ENCODE data around the gene CDYL2.
"Not testable (repeated sequence)": the region's sequence is repeated elsewhere in the genome, so short reads cannot be mapped to it uniquely, and the experiment has no call there.

Gene CDYL2

DNA sequence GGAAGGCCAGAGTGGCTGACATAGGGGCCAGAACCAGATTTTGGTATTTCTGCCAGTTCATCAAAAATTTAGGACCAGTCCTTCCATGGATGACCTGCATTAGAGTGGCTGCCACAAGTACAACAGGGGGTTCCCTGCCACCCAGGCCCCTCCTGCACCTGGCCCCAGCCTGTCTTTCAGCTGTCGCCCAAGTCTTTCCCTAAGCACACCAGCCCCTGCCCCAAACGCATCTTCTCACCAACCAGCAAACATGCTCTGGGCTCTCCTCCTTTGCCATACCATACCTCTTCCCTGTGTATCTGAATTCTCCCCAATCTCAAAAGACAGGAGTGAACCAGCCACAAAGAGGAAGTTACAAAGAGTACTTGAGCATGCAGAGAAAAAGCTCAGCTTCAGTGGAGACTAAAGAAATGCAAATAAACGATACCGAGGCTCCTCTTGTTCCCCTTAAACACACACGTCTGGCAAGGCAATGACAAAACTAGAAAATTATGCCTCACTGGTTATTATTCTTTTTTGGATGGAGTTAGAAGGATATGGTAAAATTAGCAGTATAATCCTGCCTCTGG, 133.0 kb downstream of the CDYL2 start:
- no peak for DNase-seq (ENCODE audit: low read depth in 2 of 2)

DNA sequence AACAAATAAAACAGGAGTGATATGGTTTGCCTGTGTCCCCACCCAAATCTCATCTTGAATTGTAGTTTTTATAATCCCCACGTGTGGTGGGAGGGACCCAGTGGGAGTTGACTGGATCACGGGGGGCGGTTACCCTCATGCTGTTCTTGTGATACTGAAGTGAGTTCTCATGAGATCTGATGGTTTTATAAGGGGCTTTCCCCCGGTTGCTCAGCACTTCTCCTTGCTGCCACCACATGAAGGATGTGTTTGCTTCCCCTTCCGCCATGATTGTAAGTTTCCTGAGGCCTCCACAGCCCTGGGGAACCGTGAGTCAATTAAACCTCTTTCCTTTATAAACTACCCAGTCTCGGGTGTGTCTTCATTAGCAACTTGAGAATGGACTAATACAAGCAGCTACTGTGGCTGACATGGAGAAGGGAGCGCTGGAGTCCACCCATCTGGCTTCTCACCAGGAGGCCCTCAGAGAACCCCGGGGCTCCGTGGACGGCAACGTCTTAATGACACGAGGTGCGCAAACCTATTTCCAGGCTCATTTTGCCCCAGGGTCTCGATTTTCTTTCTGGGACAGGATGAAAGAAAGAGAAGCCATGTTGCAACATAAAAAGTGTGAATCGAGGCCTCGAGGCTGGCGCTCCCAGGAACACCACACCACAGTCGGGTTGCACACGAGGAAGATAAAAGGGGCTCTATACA, 134.1 kb downstream of the CDYL2 start:
- DNase-seq (ENCODE audit: low read depth in 2 of 2), result no peak

DNA sequence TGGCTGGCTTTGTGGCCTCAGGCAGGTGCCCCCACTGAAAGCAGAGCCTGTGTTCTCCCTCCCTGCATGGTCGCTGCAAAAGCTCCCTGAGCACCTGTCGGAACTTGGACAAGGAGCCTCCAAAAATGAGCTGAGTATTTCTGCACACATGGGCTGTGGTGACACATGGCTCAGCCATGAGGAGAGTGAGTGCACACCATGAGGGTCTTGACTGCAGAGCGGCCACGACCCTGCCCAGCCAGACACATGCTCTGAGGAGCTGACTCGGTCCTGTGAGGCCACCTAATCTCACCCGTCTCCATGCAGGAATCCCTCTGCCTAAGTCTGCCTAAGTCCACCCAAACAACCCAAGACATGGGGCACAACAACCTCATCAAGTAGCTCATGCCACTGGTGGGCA, 134.7 kb downstream of the CDYL2 start:
- DNase-seq (ENCODE audit: low read depth in 2 of 2), result no peak

DNA sequence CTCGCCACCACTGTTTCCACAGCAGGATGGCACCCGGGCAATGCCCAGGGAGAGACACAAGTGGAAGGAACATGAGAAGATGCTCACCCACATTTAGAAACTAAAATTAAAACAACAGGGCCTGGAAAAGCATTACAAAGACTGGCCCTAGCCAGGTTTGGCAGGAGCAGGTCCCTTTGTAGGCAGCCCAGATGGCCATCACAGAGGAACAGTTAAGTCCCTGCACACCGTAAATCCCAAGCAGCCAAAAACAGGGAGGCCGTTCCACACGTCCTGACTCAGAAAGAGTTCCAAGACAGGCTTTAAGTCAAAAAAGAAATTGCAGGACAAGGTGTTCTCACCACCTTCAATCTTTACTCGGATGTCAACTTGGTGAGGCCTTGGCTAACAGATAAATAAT, 136.5 kb downstream of the CDYL2 start:
- no peak for DNase-seq (ENCODE audit: low read depth in 2 of 2)

DNA sequence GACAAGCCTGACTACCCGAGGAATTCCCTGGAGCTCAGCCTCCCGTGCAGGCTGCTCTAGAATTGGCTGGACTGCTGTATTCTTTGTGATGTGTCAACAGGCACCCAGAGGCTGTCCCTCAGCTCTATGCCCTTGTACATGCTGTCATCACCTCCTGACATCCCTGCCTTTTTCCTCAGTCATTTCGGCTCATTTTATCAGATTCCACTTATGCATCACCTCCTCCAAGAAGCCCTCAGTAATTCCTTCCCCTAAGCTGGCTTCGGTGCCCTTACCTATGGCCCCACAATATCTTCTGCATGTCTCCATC, 137.2 kb downstream of the CDYL2 start:
- DNase-seq (ENCODE audit: low read depth in 2 of 2), result no peak

DNA sequence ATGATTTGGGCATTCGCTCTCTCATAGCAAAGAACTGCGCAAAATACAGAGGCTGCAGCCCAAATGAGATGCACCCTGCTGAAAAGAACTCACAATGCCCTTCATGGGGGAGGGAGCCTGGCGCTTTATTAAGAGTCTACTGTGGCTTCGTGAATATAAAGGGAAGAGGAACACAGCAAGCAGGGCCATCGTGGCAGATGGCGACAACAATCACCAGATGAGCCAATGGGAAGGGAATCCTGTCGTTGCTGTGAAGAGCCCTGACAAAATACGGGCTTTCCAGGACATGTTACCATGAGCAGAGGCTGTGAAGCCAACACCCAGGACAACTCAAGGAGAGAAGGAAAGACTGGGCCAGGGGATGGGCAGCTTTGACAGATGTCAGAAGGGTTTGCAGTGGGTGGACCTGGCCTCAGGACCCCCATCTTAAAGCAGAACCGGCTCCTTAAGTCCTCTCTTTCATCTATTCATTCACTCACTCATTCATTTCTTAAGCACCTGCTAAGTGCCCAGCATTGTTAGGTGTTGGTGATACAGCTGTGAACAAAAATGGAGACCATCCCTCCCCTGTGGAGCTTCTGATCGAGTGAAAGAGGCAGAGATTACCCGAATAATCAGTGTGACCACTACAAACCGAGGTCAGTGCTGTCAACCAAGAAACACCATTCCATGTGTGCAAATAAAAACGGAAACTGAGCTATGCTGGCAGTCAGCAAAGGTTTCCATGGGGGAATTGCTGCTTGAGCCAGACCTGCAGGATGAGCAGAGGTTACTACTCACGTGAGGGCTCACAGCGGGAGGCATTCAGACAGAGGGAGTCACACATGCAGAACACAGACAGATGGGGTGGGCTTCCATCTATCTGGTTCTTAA, 137.8 kb downstream of the CDYL2 start:
- no peak for DNase-seq (ENCODE audit: low read depth in 2 of 2)

DNA sequence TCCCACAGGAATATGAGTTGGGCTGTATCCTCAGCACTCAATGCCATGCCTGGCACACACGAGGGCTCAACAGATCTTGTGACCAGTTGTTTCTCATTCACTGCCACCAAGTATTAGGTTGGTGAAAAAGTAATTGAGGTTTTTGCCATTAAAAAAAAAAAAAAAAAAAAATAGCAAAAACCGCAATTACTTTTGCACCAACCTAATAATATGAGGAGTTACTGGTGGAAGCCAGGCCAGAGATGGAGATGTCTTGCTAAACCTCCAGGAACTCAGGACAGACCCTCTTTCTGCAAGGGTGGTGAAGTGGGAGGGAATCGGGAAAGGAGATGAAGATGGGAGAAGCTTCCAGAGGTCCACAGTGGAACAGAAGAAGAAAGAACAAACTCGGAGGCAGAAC, 139.0 kb downstream of the CDYL2 start:
- no peak for DNase-seq (ENCODE audit: low read depth in 2 of 2)

DNA sequence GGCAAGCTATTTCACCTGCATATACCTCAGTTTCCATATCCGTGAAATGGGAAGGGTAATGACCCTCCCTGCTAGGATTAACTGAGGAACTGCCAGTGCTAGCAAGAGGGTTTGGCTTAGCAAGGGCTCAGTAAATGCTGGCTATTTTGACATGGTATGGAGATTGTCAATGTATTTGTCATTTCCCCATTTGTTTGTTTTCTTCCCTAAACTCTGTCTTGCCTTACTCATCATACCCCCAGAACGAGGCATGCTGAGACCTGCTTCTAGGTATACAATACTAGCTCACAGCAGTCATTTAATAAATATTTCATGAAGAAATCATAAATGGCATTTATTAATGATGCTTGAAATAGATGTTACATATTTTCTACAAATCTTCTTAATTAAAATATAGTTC, 139.6 kb downstream of the CDYL2 start:
- no peak for DNase-seq (ENCODE audit: low read depth in 2 of 2)

DNA sequence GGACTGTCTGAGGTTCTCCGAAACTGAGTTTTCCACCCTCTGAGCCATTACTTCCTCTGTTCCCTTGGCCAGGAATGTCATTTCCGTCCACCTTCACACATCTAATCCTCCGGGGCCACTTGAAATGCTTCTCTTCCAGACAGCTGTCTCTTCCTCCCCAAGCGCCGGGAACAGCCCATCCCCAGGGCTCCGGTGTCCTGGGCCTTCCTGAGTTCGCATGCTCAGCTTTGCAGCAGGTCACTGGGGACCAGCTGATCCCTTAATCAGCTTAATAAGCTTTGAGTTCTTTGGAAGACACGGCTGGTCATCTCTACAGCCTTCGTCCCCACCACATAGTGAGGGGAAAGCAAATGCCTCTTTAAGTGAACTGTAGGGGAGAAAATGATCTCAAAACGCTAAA, 140.2 kb downstream of the CDYL2 start:
- no peak for DNase-seq (ENCODE audit: low read depth in 2 of 2)

DNA sequence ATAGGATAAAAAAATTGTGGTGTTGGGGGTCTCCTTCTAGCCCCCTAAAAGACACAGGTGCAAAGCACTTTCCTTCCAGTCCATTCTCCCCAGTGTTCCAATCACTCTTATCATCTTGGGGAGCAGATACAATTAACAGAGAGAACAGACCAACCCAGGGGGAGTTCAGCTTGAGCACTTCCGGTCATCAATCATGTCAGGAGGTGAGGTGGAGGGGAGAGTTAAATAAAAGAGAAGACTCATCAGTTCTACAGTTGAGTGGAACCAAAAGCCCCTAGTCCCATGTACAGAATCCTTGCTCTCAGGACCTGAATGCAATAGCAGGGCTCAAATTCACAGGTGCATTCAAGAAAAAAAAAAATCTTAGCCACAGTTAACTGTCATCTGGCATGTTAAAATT, 141.3 kb downstream of the CDYL2 start:
- no peak for DNase-seq (ENCODE audit: low read depth in 2 of 2)

DNA sequence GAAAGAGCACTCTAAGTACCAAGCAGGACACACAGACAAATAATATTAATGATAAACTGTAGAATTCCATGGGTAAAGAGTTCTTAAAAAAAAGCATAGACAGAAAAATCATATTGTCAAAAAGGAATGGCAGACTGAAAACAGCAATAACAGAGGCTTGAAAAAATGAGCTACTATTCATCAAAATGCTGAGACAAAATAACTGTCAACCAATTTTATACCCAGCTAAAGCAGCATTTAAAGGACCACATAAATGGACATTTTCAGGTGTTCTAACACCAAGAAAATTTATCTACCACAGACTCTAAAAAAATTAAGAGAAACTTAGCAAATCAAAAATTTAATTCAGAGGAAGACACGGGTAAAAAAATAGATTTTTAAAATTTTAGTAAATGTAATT, 144.5 kb downstream of the CDYL2 start:
- DNase-seq (ENCODE audit: low read depth in 2 of 2), result no peak

DNA sequence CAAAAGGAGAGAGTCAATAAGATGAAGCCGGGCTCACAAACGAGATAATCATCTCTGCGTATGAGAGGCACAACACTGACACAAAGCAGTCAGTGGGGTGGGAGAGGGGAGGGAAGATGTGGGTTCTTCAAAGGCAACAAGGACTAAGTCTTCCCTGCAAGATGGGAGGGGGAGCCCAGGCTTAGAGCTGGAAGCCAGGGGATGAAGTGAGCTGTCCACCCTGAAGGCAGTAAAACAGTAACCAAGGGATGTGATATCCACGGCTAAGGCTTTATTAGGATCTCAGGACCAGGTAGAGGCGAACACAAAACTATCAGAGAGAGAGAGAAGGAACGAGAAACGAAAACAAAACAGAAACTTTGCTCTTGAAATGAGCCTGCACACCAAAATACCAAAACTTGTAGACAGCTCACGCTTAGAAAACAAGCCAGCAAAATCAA, 147.7 kb downstream of the CDYL2 start:
- no peak for DNase-seq (ENCODE audit: low read depth in 2 of 2)

DNA sequence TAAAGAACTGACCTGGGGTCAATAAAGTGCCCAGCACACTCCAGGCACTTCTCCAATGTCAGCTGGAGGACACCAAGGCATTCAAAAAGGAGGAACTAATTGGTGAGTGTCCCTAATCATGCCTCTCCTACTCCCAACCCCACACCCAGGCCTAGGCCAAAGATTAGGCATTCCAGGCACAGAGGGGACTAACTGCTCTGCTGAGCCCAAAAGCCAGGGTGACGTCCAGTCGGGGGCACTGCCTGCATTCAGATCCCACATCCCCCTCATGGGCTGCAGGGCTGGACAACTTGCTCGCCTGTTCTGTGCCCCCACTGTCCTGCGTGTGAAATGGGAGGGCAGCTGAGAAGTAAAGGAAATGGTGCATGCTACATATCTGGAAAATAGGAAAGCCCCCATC, 148.2 kb downstream of the CDYL2 start:
- no peak for DNase-seq (ENCODE audit: low read depth in 2 of 2)

DNA sequence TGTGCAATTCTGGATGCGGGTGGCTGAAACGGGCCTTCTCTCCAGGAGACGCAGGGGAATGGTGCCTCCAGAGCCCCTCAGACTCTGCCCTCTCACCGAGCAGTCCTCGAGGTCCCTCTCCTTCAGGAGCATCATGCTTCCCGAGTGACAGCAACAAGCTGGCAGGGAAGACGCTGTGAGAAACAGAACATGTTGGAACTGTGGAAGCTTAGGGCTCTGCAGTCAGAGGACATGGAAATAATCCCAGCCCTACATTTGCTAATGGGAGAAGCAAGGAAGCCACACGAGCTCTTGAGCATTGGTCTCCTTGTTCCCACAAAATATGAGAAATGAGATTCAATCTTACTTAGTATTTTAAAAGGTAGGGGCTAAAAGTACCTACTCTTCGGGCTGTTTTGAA, 148.6 kb downstream of the CDYL2 start:
- no peak for DNase-seq (ENCODE audit: low read depth in 2 of 2)

DNA sequence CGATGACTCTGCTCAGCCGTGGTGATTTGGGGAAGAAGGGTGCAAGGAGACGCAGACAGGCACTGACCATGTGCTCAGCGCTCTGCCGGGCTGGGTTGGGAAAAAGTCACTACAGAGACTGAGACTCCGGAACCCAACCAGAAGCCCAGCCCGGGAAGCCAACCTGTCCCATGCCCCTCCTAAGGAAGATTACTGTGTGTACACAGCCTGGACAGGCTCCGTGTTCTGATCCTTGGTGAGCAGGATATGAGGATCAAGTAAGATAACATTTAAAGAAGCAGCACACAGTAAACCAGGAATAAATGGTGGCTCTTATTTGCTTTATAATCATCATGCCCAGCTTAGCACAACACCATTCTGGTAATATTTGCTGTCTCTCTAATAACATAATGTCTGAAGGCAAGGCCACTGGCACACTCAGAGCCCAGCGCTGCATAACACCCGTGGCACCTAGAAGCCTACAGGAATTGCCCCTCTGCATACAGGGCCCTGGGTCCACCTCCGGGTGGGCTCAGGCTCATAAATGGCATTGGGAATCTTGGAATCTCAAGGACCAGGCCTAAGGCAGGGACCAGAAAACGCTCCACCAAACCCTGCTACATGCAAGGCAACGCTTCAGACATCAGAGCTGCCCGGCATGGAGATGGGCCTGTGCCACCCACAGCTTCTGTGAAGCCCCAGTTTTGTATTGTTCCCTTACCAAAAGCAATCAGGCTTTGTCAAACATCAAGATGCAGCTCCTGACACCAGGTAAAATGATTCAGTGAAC, 150.1 kb downstream of the CDYL2 start:
- no peak for DNase-seq (ENCODE audit: low read depth in 2 of 2)

DNA sequence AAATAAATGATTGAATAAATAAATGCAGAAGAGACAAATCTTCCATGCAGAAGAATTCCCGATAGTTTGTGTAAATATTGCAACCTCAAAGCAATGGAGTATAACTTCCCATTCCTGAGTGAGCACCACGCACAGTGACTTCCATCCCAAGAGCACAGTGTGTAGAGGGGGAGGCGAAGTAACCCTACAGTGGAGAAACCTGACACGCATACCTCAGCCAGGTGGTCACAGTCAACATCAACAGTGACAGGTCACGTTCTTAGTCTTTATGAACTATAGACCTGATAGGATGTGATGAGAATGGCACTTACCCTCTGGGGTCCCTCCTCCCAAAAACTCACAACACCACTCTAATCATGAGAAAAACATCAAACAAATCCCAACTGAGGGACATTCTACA, 152.0 kb downstream of the CDYL2 start:
- no peak for DNase-seq (ENCODE audit: low read depth in 2 of 2)

DNA sequence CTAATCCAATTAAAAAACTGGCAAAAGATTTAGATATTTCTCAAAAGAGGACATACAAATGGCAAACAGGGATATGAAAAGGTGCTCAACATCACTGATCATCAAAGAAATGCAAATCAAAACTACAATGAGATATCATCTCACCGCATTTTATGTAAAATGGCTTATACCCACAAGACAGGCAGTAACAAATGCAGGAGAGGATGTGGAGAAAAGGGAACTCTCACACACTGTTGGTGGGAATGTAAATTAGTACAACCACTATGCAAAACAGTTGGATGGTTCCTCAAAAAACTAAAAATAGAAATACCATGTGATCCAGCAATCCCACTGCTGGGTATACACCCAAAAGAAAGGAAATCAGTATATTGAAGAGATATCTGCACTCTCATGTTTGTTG, 154.1 kb downstream of the CDYL2 start:
- not testable (repeated sequence) for DNase-seq (ENCODE audit: low read depth in 2 of 2)

DNA sequence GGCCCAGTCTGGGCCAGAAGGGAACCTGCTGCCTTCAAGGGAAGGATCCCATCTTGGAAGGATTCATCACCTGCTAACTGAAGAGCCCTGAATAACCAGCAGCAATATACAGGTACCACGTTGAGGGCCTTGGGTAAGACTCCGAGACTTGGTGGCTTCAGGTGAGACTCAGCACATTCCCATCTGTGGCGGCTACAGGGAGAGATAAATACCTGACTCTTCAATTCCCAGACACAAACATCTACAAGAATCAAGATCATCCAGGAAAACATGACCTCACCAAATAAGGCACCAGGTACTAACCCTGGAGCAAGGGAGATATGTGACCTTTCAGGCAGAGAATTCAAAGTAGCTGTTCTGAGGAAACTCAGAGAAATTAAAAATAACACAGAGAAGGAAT, 164.1 kb downstream of the CDYL2 start:
- DNase-seq (ENCODE audit: low read depth in 2 of 2), result no peak

DNA sequence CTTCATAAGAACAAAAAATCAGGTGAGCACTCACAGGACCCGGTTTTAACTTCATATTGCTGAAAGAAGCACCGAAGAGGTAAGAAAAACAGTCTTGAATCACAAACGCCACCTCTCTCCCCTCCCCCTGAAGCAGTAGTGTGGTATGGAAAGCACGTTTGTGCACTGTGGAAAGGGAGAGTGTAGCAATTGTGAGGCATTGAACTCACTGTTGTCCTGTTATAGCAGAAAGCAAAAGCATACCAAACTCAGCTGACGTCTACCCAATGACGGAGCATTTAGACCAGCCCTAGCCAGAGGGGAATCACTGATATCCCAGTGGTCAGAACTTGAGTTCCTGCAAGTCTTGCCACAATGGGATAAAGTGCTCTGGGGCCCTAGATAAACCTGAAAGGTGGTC, 164.8 kb downstream of the CDYL2 start:
- DNase-seq (ENCODE audit: low read depth in 2 of 2), result no peak

DNA sequence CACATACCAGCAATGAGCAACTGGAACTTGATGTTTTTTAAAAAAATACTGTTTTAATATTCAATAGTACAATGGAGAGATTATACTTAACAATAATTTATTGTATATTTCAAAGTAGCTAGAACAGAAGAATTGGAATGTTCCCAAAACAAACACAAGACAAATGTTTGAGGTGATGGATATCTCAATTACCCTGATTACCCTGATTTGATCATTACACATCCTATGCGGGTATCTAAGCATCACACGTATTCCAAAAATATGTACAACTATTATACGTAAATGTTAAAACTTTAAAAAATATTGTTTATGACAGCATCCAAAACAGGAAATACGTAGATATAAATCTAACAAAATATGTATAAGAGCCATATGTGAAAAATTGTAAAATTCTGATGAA, 166.8 kb downstream of the CDYL2 start:
- no peak for DNase-seq (ENCODE audit: low read depth in 2 of 2)

DNA sequence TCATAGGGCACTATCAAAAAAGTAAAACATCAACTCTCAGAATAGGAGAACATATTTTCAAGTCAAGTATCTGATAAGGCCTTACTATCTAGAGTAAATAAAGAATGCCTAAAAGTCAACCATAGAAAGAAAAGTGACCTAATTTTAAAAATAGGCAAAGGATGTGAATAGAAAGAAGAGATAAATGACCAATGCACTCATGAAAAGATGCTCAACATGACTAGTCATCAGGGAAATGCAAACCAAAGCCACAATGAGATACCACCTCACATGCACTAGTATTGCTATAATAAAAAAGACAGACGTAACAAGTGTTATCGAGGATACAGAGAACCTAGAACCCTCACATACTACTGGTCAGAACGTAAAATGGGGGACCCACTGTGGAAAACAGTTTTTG, 172.8 kb downstream of the CDYL2 start:
- DNase-seq (ENCODE audit: low read depth in 2 of 2), result no peak

DNA sequence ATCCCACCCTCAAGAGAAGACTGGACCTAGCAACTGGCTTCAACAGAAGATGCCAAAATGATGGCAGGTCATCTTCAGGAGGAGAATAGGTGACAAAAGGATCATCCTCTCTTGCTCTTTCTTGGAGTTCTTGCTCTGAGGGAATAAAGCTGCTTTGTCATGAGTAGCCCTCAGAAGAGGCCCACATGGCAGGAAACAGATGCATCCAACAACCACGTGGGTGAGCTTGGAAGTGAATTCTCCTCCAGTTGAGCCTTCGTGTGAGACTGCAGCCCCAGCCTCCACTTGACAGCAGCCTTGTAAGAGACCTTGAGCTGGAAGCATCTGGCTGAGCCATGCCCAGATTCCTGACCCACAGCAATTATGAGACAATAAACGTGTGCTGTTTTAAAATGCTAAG, 176.1 kb downstream of the CDYL2 start:
- no peak for DNase-seq (ENCODE audit: low read depth in 2 of 2)

DNA sequence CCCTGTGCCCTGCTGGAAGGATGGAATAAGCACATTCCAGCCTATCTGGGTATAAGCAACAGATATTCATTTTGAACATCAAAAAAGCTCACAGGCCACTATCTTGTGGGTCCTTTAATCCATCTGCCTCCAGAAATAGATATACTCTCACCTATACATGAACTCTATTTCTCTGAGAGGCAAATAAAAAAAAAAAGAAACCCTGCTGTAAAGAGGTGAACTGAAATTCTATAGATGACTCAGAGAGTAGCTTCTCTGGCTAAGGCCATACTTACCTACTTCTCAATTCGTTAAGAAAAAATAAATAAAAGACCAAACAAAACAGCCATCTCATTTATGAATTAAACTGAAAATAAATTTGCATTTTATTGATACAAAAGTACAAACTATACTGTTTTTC, 177.3 kb downstream of the CDYL2 start:
- no peak for DNase-seq (ENCODE audit: low read depth in 2 of 2)
